ENCODE measurements around the gene NEGR1.

- no peak for TF ChIP-seq CTCF (conservative IDR thresholded peaks at IDR 0.05; ENCODE audit: low read length)
- TF ChIP-seq EZH2phosphoT487 (IDR thresholded peaks at IDR 0.05; ENCODE audit: borderline replicate concordance, low read depth, low read length), result no peak
Measured at GRCh38 chr1:72141875-72142274, 140.5 kb downstream of the NEGR1 start.

Measured in OCI-LY7 (cell line).